GM19023 (cell line): Measurements from ENCODE around the gene OBSCN.

Experiments
- ATAC-seq: cut with Tn5 transposase; IDR thresholded peaks from one replicate; pipeline ENCODE4 v1.9.1; 2021; ENCODE audit warnings: mild to moderate bottlenecking, moderate library complexity; ENCODE audit not compliant: unreplicated experiment

OBSCN gene

DNA sequence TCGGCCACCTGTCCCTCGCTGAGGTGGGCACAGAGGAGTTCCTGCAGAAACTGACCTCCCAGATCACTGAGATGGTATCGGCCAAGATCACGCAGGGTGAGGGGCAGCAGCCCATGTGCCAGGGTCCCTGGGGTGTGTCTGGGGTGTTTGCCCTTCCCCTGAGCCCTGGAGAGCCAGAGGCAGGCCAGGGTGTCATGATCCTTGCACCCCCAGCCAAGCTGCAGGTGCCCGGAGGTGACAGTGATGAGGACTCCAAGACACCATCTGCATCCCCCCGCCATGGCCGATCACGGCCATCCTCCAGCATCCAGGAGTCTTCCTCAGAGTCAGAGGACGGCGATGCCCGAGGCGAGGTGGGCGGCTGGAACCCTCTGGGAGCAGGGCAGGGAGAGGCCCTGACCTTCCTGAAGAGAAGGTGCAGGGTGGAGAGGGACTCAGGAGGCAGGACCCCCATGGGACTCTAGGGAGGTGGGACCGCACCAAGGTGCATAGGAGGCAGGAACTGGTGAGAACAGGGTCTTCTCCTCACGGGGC, 129.3 kb downstream of the OBSCN start:
- ATAC-seq, result no peak

DNA sequence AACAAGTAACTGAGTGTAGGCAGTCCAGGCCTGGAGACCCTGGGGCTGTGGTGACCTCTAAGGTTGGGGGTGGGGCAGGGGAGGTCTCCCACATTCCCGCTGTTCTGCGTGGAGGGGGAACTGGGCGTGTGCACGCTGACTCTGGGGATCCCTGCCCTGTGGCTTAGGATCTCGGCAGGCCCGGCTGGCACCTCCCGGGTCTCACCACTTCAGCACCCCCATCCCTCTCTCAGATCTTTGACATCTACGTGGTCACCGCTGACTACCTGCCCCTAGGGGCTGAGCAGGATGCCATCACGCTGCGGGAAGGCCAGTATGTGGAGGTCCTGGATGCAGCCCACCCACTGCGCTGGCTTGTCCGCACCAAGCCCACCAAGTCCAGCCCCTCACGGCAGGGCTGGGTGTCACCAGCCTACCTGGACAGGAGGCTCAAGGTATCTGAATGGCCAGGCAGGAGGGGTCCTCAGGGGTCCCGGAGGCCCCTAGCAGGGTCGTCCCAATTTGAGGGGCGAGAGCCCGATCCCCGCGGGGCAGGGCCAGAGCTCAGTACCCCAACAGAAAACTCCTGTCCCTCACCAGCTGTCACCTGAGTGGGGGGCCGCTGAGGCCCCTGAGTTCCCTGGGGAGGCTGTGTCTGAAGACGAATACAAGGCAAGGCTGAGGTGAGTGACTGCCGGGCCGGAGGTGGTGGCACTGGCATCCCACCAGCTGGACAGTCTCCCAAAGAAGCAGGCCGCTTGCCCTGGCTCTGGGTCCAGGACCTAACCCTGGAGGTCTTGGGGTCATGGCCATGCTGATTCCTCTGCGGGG, 130.1 kb downstream of the OBSCN start:
- ATAC-seq, result no peak

DNA sequence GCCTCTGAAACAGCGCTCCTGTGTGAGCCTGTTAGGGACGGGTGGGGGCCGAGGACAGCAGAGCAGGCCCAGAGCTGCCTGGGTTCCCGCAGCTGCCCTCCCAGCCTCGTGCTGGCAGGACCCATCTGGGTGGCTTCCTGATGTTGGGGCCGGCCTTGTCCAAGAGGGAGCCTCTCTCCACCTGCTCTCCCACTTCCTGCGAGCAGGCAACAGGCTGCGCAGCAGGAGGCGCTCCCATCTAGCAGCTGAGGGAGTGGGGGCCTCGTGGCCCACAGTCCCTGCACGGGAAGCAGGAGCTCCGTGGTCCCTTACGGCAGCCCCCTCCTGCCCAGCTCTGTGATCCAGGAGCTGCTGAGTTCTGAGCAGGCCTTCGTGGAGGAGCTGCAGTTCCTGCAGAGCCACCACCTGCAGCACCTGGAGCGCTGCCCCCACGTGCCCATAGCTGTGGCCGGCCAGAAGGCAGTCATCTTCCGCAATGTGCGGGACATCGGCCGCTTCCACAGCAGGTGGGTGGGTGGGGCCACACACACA, 130.7 kb downstream of the OBSCN start:
- no peak for ATAC-seq

DNA sequence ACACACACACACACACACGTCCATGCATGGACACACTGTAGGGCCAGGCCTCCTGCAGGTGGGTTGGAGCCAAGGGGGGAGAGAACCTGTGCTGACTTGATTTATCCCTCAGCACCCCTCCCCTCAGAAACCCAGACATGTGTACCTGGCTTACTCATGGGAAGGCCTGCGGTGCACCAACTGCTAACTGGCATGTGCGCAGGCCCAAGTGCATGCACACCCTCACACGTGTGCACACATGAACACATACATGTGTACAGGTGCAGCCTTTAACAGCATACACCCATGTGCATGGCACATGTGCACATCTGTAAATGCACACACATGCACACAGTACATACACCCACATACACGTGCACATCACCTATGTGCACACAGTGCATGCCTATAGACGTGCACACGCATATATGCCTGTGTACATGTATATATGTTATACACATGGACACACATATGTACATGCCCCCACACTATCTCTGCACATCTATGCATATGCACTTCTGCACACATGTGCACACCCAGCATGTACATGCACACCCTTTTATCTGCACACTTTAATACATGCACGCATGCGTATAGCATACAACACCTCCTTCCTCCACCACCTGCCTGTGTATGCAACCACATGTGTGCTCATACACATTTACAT, 131.3 kb downstream of the OBSCN start:
- ATAC-seq, result no peak

DNA sequence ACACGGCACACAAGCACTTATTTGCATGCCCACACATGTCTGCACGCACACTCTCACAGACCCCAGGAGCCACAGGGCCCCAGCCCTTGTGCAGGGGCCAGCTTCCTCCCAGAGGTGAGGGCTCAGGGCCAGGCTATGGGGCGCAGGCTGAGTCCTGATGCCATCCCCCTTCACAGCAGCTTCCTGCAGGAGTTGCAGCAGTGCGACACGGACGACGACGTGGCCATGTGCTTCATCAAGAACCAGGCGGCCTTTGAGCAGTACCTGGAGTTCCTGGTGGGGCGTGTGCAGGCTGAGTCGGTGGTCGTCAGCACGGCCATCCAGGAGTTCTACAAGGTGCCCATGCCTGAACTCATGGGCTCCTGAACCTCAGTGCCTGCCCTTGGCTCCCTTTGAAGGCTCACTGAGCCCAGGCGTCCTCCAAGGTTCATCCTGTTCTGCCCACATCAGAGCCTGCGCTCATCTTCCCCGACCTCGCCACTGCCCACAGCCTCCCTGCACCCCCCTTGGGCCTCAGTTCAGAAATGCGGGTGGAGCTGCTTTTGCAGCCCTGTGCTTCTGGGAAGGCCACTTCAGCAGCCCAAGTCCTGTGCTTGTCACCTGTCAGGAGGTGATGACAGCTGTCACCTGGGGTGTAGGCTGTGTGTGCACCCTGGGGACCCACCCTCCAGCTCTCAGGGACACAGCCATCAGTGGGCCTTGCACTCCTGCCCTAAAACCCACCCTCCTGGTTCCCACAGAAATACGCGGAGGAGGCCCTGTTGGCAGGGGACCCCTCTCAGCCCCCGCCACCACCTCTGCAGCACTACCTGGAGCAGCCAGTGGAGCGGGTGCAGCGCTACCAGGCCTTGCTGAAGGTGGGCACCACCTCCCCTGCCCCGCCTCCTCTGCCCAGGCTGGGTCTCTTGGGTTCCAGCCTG, 132.2 kb downstream of the OBSCN start:
- no peak for ATAC-seq

DNA sequence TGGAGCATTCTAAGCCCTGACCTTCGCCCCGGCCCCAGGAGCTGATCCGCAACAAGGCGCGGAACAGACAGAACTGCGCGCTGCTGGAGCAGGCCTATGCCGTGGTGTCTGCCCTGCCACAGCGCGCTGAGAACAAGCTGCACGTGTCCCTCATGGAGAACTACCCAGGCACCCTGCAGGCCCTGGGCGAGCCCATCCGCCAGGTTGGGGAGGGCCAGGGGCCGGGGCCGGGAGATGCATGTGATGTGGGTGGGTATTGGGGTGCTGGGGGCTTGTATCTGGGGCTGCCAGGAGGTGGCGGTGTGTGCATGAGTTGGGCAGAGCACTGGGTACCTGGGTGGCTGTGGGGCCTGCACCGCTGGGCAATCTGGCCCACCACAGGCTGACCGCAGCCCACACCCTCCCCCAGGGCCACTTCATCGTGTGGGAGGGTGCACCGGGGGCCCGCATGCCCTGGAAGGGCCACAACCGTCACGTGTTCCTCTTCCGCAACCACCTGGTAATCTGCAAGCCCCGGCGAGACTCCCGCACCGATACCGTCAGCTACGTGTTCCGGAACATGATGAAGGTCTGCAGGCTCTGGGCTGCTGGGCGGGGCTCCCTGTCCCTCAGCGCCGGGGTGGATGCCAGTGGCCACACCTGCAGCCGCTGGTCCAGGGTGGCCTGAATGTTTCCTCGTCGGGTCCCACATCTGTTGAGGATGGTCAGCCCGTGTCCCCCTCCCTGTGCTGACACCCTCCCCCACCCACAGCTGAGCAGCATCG, 133.0 kb downstream of the OBSCN start:
- no peak for ATAC-seq

DNA sequence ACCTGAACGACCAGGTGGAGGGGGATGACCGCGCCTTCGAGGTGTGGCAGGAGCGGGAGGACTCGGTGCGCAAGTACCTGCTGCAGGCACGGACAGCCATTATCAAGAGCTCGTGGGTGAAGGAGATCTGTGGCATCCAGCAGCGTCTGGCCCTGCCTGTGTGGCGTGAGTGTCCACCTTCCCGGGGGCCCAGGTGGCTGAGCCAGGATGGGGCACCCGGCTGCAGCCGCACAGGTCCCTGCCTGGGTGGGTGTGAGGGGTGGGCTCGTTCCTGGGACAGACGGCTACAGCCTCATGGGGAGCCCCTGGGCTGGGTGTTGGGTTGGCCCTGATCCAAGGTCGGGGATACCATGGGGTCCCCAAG, 133.6 kb downstream of the OBSCN start:
- no peak for ATAC-seq

DNA sequence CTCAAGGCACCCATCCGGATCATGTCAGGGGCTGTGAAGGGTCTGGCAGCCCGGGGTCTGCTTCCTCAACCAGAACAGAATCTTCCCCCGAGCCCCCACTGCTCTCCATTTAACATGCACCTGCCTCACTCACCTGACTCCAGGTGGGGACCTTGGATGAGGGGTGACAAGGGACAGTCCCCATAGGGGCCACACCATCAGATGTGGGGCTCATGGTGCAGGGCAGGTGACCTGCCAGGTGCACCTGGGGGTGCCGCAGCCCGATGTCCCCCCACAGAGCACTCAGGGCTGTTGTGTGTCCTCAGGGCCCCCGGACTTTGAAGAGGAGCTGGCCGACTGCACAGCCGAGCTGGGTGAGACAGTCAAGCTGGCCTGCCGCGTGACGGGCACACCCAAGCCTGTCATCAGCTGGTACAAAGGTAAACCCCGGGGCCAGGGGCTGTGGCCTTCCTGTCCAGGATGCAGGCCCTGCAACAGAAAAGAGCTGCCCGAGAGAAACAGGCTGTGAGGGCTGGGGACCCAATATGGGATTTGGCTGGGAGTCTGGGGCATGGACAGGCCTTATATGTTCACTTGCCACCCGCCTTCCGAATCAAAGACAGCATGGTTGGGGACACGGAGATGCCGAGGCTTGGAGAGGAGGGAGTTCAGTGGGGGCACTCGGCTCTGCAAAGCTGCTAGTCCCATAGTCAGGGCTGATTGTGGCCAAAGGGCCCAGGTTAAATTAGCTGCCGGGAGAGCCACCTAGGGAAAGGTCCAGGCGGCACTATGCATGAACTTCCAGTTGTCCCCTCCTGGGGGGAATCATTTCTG, 134.2 kb downstream of the OBSCN start:
- no peak for ATAC-seq

DNA sequence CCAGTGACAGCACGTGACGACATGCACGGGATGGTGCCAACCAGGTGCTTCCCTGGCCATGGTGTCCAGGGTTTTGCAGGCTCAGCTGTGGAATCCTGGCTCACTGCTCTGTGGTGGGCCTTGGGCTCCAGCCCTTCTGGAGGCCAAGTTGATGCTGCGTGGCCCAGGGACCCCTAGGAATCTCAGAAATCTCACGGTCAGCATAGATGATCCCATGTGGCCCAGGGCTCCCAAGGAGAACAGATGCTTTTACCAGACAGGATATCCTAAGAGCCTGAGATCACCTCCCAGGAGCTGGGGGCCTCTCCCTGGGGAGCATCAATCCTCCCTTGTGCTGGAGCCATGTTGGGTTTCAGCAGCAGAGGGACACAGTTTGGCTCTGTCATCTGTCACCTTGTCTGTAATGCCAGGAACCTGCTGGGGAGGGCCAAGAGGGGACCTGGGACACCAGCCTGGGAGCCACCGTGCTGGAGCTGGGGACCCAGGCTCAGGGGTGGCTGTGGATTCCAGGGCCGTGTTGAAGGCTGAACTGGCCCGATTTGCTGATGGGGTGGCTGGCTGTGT, 134.9 kb downstream of the OBSCN start:
- ATAC-seq, result no peak

DNA sequence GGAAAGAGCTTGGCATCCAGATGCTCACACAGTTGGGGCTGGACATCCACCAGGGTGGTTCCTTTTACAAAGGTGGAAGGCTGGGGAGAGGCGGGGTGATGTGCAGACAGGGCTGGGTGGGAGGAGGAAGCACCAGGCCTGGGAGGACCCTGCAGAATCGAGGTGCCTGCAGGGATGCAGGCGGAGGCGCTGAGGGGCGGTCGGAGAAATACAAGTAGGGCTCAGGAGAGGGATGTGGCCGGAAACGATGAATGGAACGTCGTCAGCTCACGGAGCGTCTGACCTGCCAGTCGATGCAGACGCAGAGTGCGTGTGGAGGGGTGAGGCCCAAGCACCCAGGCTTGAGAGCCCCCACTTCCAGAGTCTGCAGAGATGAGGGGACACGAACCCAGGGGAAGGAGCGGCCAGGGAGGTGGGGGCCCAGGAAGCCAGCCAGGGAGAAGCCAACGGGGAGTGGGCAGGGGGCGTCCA, 135.4 kb downstream of the OBSCN start:
- no peak for ATAC-seq

DNA sequence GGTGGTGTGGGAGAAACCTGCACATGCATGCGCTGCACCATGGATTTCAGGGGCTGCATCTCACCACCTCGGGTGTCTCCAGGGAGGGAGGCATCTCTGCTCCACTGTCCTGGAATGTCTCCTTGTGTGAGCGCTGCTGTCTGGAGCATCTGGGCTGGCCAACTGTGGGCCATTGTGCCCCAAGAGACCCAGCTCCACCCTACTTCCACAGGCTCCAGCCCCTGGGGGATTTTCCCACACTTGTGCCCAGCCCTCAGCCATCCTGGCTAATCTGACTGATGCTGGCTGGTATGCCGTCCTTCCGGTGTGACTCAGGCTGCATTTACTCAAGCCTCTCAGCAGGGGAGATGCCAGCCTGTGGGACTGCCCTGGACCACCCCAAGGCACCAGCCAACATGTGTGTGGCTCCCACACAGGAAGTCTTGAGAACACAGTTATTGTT, 136.8 kb downstream of the OBSCN start:
- ATAC-seq, result no peak

DNA sequence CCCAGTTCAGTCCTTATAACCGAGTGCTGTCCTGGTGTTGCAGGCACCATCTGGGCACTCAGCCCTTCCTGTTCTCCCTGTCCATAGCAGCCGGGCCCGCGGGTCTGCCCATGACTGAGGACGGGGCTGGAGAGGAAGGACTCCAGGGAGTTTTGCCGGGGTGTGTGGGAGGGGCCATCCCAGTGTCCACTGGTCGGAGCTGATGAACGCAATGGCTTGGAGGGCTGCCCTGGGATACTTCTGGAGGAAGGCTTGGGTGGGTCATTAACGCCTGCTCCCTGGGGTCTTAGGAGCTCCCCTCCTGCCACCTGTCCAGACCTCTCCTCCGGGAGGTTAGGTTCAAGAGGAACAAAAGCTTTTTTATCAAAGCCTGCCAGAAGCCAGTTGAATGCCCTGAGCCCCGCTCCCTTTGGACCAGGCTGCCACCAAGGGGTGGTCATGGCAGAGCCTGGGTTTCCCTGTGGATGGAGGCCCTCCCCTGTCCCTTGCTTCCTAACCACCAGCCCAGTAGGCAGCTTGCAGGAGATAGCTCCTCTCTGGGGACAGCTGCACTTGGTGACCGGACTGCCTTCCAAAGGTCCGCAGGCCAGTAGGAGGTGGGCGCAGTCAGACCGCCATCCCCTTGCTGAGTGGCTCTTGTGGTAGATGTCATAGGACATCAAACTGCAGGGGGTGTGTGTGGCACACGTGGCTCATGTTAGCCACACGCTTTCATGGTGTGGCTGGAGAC, 137.5 kb downstream of the OBSCN start:
- ATAC-seq, result no peak

DNA sequence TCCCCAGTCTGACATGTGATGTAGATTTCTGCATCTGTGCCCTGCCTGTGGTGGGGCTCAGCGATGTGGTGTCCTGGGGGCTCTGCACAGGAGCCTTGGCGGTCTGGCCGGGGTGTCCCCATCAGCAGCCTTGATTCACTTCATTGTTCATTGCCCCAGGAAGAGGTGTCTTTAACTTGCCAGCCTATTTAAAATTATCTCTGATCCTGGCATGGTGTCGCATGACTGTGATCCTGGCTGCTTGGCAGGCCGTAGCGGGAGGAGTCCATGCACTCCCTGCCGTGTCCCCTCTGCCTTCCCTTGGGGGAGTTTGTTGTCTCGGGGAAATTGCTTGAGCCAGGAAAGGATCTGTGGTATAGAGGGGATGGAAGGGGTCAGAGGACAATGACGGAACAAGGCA, 138.9 kb downstream of the OBSCN start:
- ATAC-seq, result no peak

DNA sequence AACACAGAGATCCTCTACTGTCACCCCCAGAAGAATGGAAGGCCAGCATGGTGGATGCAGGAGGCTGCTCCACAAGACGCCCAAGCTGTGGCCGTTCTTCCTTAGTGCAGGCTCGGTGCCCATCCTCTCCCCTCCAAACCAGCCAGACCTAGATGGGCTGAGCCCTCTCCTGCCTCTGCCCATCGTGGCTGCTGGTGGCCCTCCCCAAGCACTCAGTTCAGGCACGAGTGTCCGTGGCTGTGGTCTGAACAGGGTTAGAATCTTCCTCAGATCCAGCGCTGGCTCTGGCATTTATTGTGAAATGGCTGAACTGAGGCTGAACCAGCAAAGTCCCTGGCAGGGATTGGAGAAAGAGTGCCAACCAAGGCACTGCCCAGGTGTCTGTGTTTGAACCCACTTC, 139.3 kb downstream of the OBSCN start:
- ATAC-seq, result no peak

DNA sequence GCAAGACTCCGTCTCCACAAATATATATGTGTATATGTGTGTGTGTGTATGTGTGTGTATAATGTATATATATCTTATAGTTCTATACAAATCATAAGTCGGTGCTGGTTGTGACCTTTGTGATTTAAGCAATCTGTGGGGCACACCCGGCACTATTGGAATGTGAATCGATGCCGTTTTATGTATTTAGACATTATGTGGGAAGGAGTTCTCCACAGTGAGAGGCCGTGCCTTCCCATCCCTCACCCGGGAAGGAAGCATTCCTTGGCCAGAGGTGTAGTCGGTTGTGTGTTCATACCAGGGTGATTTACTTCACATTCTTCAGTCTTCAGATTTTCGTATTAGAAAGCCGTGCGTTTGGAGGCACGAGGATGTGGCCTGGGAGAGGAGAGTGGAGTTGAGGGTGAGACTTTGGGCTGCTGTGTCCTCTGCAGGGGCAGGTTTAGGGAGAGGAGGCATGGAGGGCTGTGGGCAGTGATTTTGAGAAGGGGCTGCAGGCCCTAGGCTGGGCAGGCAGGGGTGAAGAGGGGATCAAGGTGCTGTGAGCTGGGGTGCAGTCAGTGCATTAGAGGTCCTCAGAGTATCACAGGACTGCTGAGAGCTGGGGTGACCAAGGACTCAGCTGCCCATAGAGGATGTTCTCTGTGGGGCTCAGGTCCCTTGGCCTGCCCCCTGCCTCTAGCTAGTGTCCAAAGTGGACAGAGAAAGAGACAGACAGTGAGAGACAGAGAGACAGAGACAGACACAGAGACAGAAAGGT, 141.0 kb downstream of the OBSCN start:
- no peak for ATAC-seq

DNA sequence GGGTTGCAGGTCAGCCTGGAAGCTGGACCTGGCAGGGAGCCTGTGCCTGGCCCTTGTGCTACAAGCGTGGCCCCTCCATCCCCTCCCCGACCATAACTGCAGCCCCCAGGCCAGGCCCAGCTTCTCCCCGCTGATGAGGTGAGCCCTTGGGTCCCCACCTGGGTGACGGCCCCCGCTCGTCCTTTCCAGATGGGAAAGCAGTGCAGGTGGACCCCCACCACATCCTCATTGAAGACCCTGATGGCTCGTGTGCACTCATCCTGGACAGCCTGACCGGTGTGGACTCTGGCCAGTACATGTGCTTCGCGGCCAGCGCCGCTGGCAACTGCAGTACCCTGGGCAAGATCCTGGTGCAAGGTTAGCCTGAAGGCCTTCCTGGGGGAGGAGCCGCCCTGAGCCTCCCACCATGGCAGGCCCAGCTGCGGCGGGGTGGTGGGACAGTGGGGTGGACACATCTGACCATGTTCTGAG, 141.9 kb downstream of the OBSCN start:
- no peak for ATAC-seq

DNA sequence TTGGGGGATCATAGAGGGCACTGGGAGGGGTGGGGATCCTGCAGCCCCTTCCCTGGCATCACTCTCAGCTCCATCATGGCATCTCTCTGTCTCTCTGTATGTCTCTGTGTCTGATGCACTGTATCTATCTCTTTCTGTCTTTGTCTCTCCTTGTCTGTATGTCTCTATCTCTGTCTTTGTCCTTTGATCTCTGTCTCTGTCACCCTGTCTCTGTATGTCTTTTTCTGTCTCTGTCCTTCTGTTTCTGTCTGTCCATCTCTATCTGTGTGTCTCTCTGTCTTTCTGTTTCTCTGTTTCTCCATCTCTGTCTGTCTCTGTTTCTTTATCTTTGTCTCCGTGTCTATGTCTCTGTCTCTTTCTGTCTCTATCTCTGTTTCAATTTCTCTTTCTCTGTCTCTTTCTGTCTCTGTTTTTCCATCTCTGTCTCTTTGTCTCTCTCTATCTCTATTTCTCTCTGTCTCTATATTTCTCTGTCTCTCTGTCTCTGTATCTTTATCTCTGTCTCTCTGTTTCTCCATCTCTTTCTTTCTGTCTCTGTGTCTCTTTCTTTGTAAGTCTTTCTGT, 142.4 kb downstream of the OBSCN start:
- no peak for ATAC-seq
